K562 (cell line): ENCODE data around the gene POLR3K. TPM values are rescaled to one million over a fixed set of nuclear protein-coding genes. Genes with fewer than 3 reads are reported as not detected.

Experiments
- ATAC-seq: fragments of 200-7000 bp; cut with Tn5 transposase; 3 replicates; pipeline ENCODE4 v1.9.1; 2020; ENCODE audit warnings: moderate library complexity
- BruUV-seq: library from RNA; stranded (reverse); fragments of 400-500 nt; replicated peaks from 2 replicates; lab custom pipeline; 2021; lab: Mats Ljungman, UMichigan
- CTCF ChIA-PET: fragments of 300-600 bp; formaldehyde crosslinking; extraction: SDS; loops from one replicate; lab custom pipeline; 2021; ENCODE audit warnings: low intra/inter-chr PET ratio; lab: Yijun Ruan, JAX
- POLR2A ChIA-PET: fragments of 300-600, 350-650 bp; sonication (Branson Sonifier 250); formaldehyde crosslinking; extraction: SDS; loops from one replicate; lab custom pipeline; 2021; ENCODE audit warnings: antibody characterized with exemption, inconsistent platforms; lab: Yijun Ruan, JAX
- DNase-seq, 4 experiments: peaks; one replicate each; pipeline versions ENCODE4 v3.0.0 to v3.0.0-alpha.2; 2011 to 2018; ENCODE audit warnings: low spot score in 3 of 4, mixed read lengths in 3 of 4; ENCODE audit errors: extremely low read depth in 1 of 4
- FAIRE-seq: peaks from 2 replicates; lab custom pipeline; 2011; peaks lifted over from hg19 to GRCh38; lab: Jason Lieb, UNC
- H2AFZ ChIP-seq: 2 replicates; pipeline ENCODE4 v1.6.0; 2011; ENCODE audit warnings: low read depth, low read length, control low read depth, inconsistent platforms
- H3K27ac ChIP-seq: fragments of 200-600 bp; 3 replicates; pipeline ENCODE4 v1.8.0; 2011; ENCODE audit warnings: low read depth, mild to moderate bottlenecking, control low read depth, inconsistent platforms, low read length, moderate library complexity, mixed read lengths; ENCODE audit errors: extremely low read depth
- H3K27me3 ChIP-seq, 2 experiments: fragments of 300-600 bp in 1 of 2; 2 replicates in 1 of 2; 3 replicates in 1 of 2; pipeline versions ENCODE4 v1.6.0 to v1.8.0; 2011; ENCODE audit warnings: inconsistent platforms in 2 of 2, low read length in 2 of 2, mild to moderate bottlenecking in 1 of 2, mixed read lengths in 1 of 2, moderate library complexity in 1 of 2; ENCODE audit not compliant: control insufficient read depth in 2 of 2, insufficient read depth in 2 of 2
- H3K36me3 ChIP-seq: fragments of 300-600 bp; 3 replicates; pipeline ENCODE4 v1.8.0; 2011; ENCODE audit warnings: mild to moderate bottlenecking, low read length, inconsistent platforms; ENCODE audit not compliant: control insufficient read depth, insufficient read depth
- H3K4me1 ChIP-seq, 2 experiments: fragments of 200-600 bp in 1 of 2; replicated peaks in 1 of 2; 2 replicates in 1 of 2; 3 replicates in 1 of 2; pipeline versions ENCODE4 v1.5.1 to v1.8.0; 2011; ENCODE audit warnings: inconsistent platforms in 2 of 2, low read length in 2 of 2, mild to moderate bottlenecking in 1 of 2, mixed read lengths in 1 of 2, moderate library complexity in 1 of 2; ENCODE audit not compliant: control insufficient read depth in 2 of 2, insufficient read depth in 2 of 2
- H3K4me2 ChIP-seq: 2 replicates; pipeline ENCODE4 v1.6.1; 2011; ENCODE audit warnings: low read length, control low read depth, inconsistent platforms, mixed read lengths; ENCODE audit not compliant: insufficient read depth
- H3K4me3 ChIP-seq: fragments of 200-600 bp; sonication (generic), shearing (Covaris generic); 2 replicates; pipeline ENCODE4 v1.5.1; 2016; ENCODE audit warnings: control low read depth, inconsistent platforms
- H3K79me2 ChIP-seq: fragments of 200-600 bp; 3 replicates; pipeline ENCODE4 v1.8.0; 2011; ENCODE audit warnings: low read length, inconsistent platforms; ENCODE audit not compliant: control insufficient read depth, insufficient read depth
- H3K9ac ChIP-seq, 2 experiments: 2 replicates each; pipeline versions ENCODE4 v1.6.0 to v1.6.1; 2011; ENCODE audit warnings: low read depth in 2 of 2, low read length in 2 of 2, control low read depth in 1 of 2, inconsistent platforms in 1 of 2, mild to moderate bottlenecking in 1 of 2, mixed read lengths in 1 of 2; ENCODE audit not compliant: insufficient read depth in 1 of 2
- H3K9me1 ChIP-seq: one replicate; pipeline ENCODE4 v1.6.0; 2011; ENCODE audit warnings: inconsistent platforms, mild to moderate bottlenecking, low read length, moderate library complexity; ENCODE audit not compliant: control insufficient read depth, insufficient read depth
- H3K9me3 ChIP-seq: replicated peaks from 2 replicates; pipeline ENCODE4 v1.5.1; 2011; ENCODE audit warnings: low read depth, low read length, inconsistent platforms; ENCODE audit not compliant: control insufficient read depth, insufficient read depth
- H4K20me1 ChIP-seq: replicated peaks from 2 replicates; pipeline ENCODE4 v1.6.1; 2011; ENCODE audit warnings: low read length, inconsistent platforms, mixed read lengths; ENCODE audit not compliant: control insufficient read depth, insufficient read depth
- CAMTA2 ChIP-seq: fragments of 250-450 bp; sonication (Bioruptor Pico); conservative IDR thresholded peaks from 2 replicates; pipeline ENCODE4 v1.5.1; 2022
- FOXJ3 ChIP-seq: sonication (generic); formaldehyde crosslinking; IDR thresholded peaks from 2 replicates; pipeline ENCODE4 v1.4.0; 2020; ENCODE audit warnings: mild to moderate bottlenecking, missing genetic modification reagents
- FOXO4 ChIP-seq: fragments of 450-650 bp; formaldehyde crosslinking; IDR thresholded peaks from 2 replicates; pipeline ENCODE4 v1.4.0; 2020; ENCODE audit warnings: mild to moderate bottlenecking, moderate library complexity
- RNF219 ChIP-seq: fragments of 250-450 bp; sonication (Bioruptor Pico); IDR thresholded peaks from 2 replicates; pipeline ENCODE4 v1.5.0; 2022; ENCODE audit warnings: mild to moderate bottlenecking
- SMAD2 ChIP-seq: fragments of 150-350 bp; IDR thresholded peaks from 2 replicates; pipeline ENCODE4 v1.6.1; 2014; ENCODE audit warnings: low read depth, mild to moderate bottlenecking, low read length
- SRSF1 ChIP-seq: fragments of 200-400 bp; formaldehyde crosslinking; IDR thresholded peaks from 2 replicates; pipeline ENCODE4 v1.6.1; 2017; ENCODE audit warnings: mild to moderate bottlenecking, low read depth, low read length, moderate library complexity
- ZFP36 ChIP-seq: fragments of 150-350 bp; IDR thresholded peaks from 2 replicates; pipeline ENCODE4 v1.6.1; 2018; ENCODE audit warnings: low read length, low read depth; ENCODE audit not compliant: partially characterized antibody
- ZFX ChIP-seq: sonication (generic); formaldehyde crosslinking; IDR thresholded peaks from 2 replicates; pipeline ENCODE4 v1.8.0; 2022; ENCODE audit warnings: mild to moderate bottlenecking, missing genetic modification reagents, moderate library complexity
- ZNF12 ChIP-seq: sonication (generic); formaldehyde crosslinking; IDR thresholded peaks from 2 replicates; pipeline ENCODE4 v1.4.0; 2020; ENCODE audit warnings: mild to moderate bottlenecking, missing genetic modification reagents
- ZNF589 ChIP-seq: fragments of 200-800 bp; sonication (Bioruptor generic); IDR thresholded peaks from 2 replicates; pipeline ENCODE4 v1.6.1; 2016; ENCODE audit warnings: low read depth, missing genetic modification characterization, missing compliant biosample characterization
- WGBS: fragments of 100-300 bp; shearing (Covaris generic); methylation state at CpG from one replicate; pipeline ENCODE4 v1.1.6; 2016; ENCODE audit warnings: low coverage, mixed read lengths; ENCODE audit not compliant: insufficient coverage; ENCODE audit errors: missing lambda C conversion rate; 5-methylcytosine and 5-hydroxymethylcytosine counted together
- in situ Hi-C: fragments of 300-500 bp; cut with MboI; formaldehyde crosslinking; loops from 4 replicates; pipeline ENCODE4 v1.15.0; 2018; ENCODE audit warnings: inconsistent platforms, mixed read lengths
- intact Hi-C: fragments of 100-400 bp; cut with micrococcal nuclease; formaldehyde crosslinking; loops from 2 replicates; pipeline ENCODE4 v1.14.2; 2022
- polyA plus RNA-seq, 8 experiments: library from polyadenylated mRNA; depleted of rRNA in 4 of 8; stranded (reverse) in 5 of 8; unstranded in 3 of 8; fragments of >200 nt; fragmentation: Nextera tagmentation in 2 of 8; fragmentation: Illumina TruSeq in 1 of 8; extraction: Ambion mirVana in 2 of 8; extraction: Trizol in 1 of 8; gene quantifications; 2 replicates each; pipeline versions ENCODE4 v1.2.1 to v1.2.3, GENCODE V29; 2011 to 2014; ENCODE audit warnings: inconsistent platforms in 1 of 8, missing spikeins in 1 of 8
- total RNA-seq, 7 experiments: library from RNA; depleted of rRNA in 6 of 7; stranded (reverse); fragments of >200 nt in 6 of 7; fragmentation: Illumina TruSeq in 2 of 7; extraction: Trizol in 2 of 7; gene quantifications; 2 replicates each; pipeline versions ENCODE4 v1.2.1 to v1.2.3, GENCODE V29; 2011 to 2021; ENCODE audit warnings: low replicate concordance in 1 of 7

POLR3K gene
- total and polyA plus RNA-seq, 9 of the 15 experiments (the other 6 are each of a cell fraction or from before 2014, with no cell fraction given) = 42.1 to 315 (median 86.7) TPM

- DNase-seq = no peak
- ChIA-PET CTCF (no interaction called here), POLR2A (no interaction called here)
- no peak for ATAC-seq
- in situ Hi-C loops = no loop called here
- Histone ChIP-seq H2AFZ (no peak overlapping the region), H3K9me1 (peaks cover 3% of the 10 kb centered on the region), H3K9me3 (no peaks in the 10 kb centered on the region), H3K4me2 (no peak overlapping the region), H3K4me1 (peaks cover 18% of the 10 kb centered on the region in 2 experiments; a peak in 4 of 5 replicates), H3K4me3 (no peak overlapping the region), H3K36me3 (peaks cover 86% of the 10 kb centered on the region), H3K79me2 (peaks cover 39% of the 10 kb centered on the region), H3K9ac (no peak overlapping the region; a peak in 1 of 4 replicates), H4K20me1 (peaks cover 21% of the 10 kb centered on the region), H3K27me3 (no peaks in the 10 kb centered on the region), H3K27ac (no peak overlapping the region)
- TF ChIP-seq SRSF1 (no peak), ZNF589 (CRISPR knock-in tag) (no peak), ZNF12 (CRISPR knock-in tag) (no peak), ZFP36 (no peak), CAMTA2 (CRISPR knock-in tag) (no peak), SMAD2 (no peak), RNF219 (CRISPR knock-in tag) (no peak), FOXJ3 (CRISPR knock-in tag) (no peak), ZFX (CRISPR knock-in tag) (no peak), FOXO4 (CRISPR knock-in tag) (no peak)
- FAIRE-seq = no peak
- intact Hi-C loops = no loop called here
- no TSS peak for BruUV-seq
- 83% methylated on average over 5 of the region's 5 CpGs for WGBS
Measured at GRCh38 chr16:45454-45853, 8.0 kb downstream of the POLR3K start.
